ENCODE results near the gene APBB2. TPM values are rescaled to one million over a fixed set of nuclear protein-coding genes. Genes with fewer than 3 reads are reported as not detected.
A peak's percentile ranks its signal among the peaks of the same experiment; 100 is the strongest.
"Not testable (repeated sequence)": the region's sequence is repeated elsewhere in the genome, so short reads cannot be mapped to it uniquely, and the experiment has no call there.

The APBB2 gene
- total RNA-seq, 1 experiment from 2014 or later, result 17.7 TPM

GRCh38 chr4:40923316-40924095 lies 290.8 kb downstream of the APBB2 start:
- H3K4me3 Mint-ChIP-seq (ENCODE audit: low read depth, unreplicated experiment), result no peak overlapping the region
- H3K27ac Mint-ChIP-seq (ENCODE audit: unreplicated experiment), result no peak overlapping the region
- BruUV-seq (replicated peaks), result no TSS peak
- no peaks in the 10 kb centered on the region for H3K9me3 Mint-ChIP-seq (ENCODE audit: low read depth, unreplicated experiment)
- no peak for TF ChIP-seq CTCF (IDR thresholded peaks at IDR 0.05; ENCODE audit: unreplicated experiment)
- intact Hi-C loops (cut with micrococcal nuclease; ENCODE audit: unreplicated experiment), result no loop called here
- no peaks in the 10 kb centered on the region for H3K4me1 Mint-ChIP-seq (ENCODE audit: low read depth, unreplicated experiment)
- DNase-seq, result no peak
- no peaks in the 10 kb centered on the region for H3K27me3 Mint-ChIP-seq (ENCODE audit: unreplicated experiment)
- peaks cover 4% of the 10 kb centered on the region for H3K36me3 Mint-ChIP-seq (ENCODE audit: insufficient read depth, unreplicated experiment)
- CTCF ChIA-PET, result no interaction called here

GRCh38 chr4:40919976-40920375 lies 294.4 kb downstream of the APBB2 start:
- DNase-seq; H3K36me3 Mint-ChIP-seq (ENCODE audit: insufficient read depth, unreplicated experiment); BruUV-seq (replicated peaks); intact Hi-C loops (cut with micrococcal nuclease; ENCODE audit: unreplicated experiment); CTCF ChIA-PET; H3K27ac Mint-ChIP-seq (ENCODE audit: unreplicated experiment); H3K4me1 Mint-ChIP-seq (ENCODE audit: low read depth, unreplicated experiment); H3K9me3 Mint-ChIP-seq (ENCODE audit: low read depth, unreplicated experiment); H3K4me3 Mint-ChIP-seq (ENCODE audit: low read depth, unreplicated experiment); H3K27me3 Mint-ChIP-seq (ENCODE audit: unreplicated experiment): not testable (repeated sequence)

GRCh38 chr4:40918330-40918729 lies 296.0 kb downstream of the APBB2 start:
- no peak overlapping the region for H3K4me3 Mint-ChIP-seq (ENCODE audit: low read depth, unreplicated experiment)
- no peaks in the 10 kb centered on the region for H3K36me3 Mint-ChIP-seq (ENCODE audit: insufficient read depth, unreplicated experiment)
- no peak overlapping the region for H3K27ac Mint-ChIP-seq (ENCODE audit: unreplicated experiment)
- no TSS peak for BruUV-seq (replicated peaks)
- H3K9me3 Mint-ChIP-seq (ENCODE audit: low read depth, unreplicated experiment), result no peaks in the 10 kb centered on the region
- no peak for TF ChIP-seq CTCF (IDR thresholded peaks at IDR 0.05; ENCODE audit: unreplicated experiment)
- CTCF ChIA-PET, result interaction anchor here (0.6 kb wide), 1 partner anchor 11 kb away, joined by 5 read pairs; no protein-coding TSS in a partner anchor
- no peak for DNase-seq
- no peaks in the 10 kb centered on the region for H3K27me3 Mint-ChIP-seq (ENCODE audit: unreplicated experiment)
- no peaks in the 10 kb centered on the region for H3K4me1 Mint-ChIP-seq (ENCODE audit: low read depth, unreplicated experiment)
- intact Hi-C loops (cut with micrococcal nuclease; ENCODE audit: unreplicated experiment), result no loop called here

GRCh38 chr4:40916880-40917279 lies 297.5 kb downstream of the APBB2 start:
- Mint-ChIP-seq H3K4me1 (ENCODE audit: low read depth, unreplicated experiment) (no peaks in the 10 kb centered on the region), H3K36me3 (ENCODE audit: insufficient read depth, unreplicated experiment) (no peaks in the 10 kb centered on the region), H3K4me3 (ENCODE audit: low read depth, unreplicated experiment) (no peak overlapping the region), H3K27me3 (ENCODE audit: unreplicated experiment) (no peaks in the 10 kb centered on the region), H3K27ac (ENCODE audit: unreplicated experiment) (no peak overlapping the region), H3K9me3 (ENCODE audit: low read depth, unreplicated experiment) (no peaks in the 10 kb centered on the region)
- TF ChIP-seq CTCF (IDR thresholded peaks at IDR 0.05; ENCODE audit: unreplicated experiment), result peak; percentile 31
- intact Hi-C loops (cut with micrococcal nuclease; ENCODE audit: unreplicated experiment), result no loop called here
- no TSS peak for BruUV-seq (replicated peaks)
- peak; percentile 51 for DNase-seq
- CTCF ChIA-PET, result no interaction called here

GRCh38 chr4:40916218-40916555 lies 298.2 kb downstream of the APBB2 start:
- Mint-ChIP-seq H3K4me3 (ENCODE audit: low read depth, unreplicated experiment) (no peak overlapping the region), H3K27me3 (ENCODE audit: unreplicated experiment) (no peaks in the 10 kb centered on the region), H3K36me3 (ENCODE audit: insufficient read depth, unreplicated experiment) (no peaks in the 10 kb centered on the region), H3K9me3 (ENCODE audit: low read depth, unreplicated experiment) (no peaks in the 10 kb centered on the region), H3K27ac (ENCODE audit: unreplicated experiment) (no peak overlapping the region), H3K4me1 (ENCODE audit: low read depth, unreplicated experiment) (no peaks in the 10 kb centered on the region)
- DNase-seq, result no peak
- no TSS peak for BruUV-seq (replicated peaks)
- CTCF ChIA-PET, result no interaction called here
- TF ChIP-seq CTCF (IDR thresholded peaks at IDR 0.05; ENCODE audit: unreplicated experiment), result no peak
- intact Hi-C loops (cut with micrococcal nuclease; ENCODE audit: unreplicated experiment), result no loop called here
